DOHH2 (cell line): ENCODE results near the gene LRPPRC.

Experiments
- H3F3A ChIP-seq: fragments of 200-600 bp; sonication (generic), shearing (Covaris generic); 2 replicates; pipeline ENCODE4 v1.6.0; 2016; ENCODE audit warnings: antibody characterized with exemption, mild to moderate bottlenecking; ENCODE audit not compliant: control insufficient read depth, insufficient read depth
- H3K27ac ChIP-seq: fragments of 200-600 bp; sonication (generic); 2 replicates; pipeline ENCODE4 v1.5.1; 2014; ENCODE audit warnings: low read depth, mild to moderate bottlenecking, low read length, moderate library complexity
- H3K27me3 ChIP-seq: fragments of 200-600 bp; sonication (generic); 2 replicates; pipeline ENCODE4 v1.6.1; 2014; ENCODE audit warnings: mild to moderate bottlenecking, low read length, mixed read lengths; ENCODE audit not compliant: control insufficient read depth
- H3K36me3 ChIP-seq: fragments of 200-600 bp; sonication (generic); 2 replicates; pipeline ENCODE4 v1.6.1; 2014; ENCODE audit warnings: mild to moderate bottlenecking, low read length, moderate library complexity, mixed read lengths; ENCODE audit not compliant: control insufficient read depth
- H3K4me1 ChIP-seq: fragments of 200-600 bp; sonication (generic); 2 replicates; pipeline ENCODE4 v1.6.1; 2014; ENCODE audit warnings: mild to moderate bottlenecking, low read length, mixed read lengths; ENCODE audit not compliant: control insufficient read depth
- H3K4me2 ChIP-seq: fragments of 200-600 bp; sonication (generic); 2 replicates; pipeline ENCODE4 v1.6.0; 2014; ENCODE audit warnings: mild to moderate bottlenecking, low read length, moderate library complexity
- H3K4me3 ChIP-seq: fragments of 200-600 bp; sonication (generic); 2 replicates; pipeline ENCODE4 v1.5.1; 2014; ENCODE audit warnings: mild to moderate bottlenecking, low read length, mixed read lengths
- H3K79me2 ChIP-seq: fragments of 200-600 bp; sonication (generic); 2 replicates; pipeline ENCODE4 v1.6.1; 2014; ENCODE audit warnings: mild to moderate bottlenecking, low read length, mixed read lengths; ENCODE audit not compliant: control insufficient read depth
- H3K9me2 ChIP-seq: fragments of 200-600 bp; sonication (generic); replicated peaks from 2 replicates; pipeline ENCODE4 v1.6.1; 2014; ENCODE audit warnings: mild to moderate bottlenecking, low read length, mixed read lengths; ENCODE audit not compliant: control insufficient read depth
- H3K9me3 ChIP-seq: fragments of 200-600 bp; sonication (generic); 2 replicates; pipeline ENCODE4 v1.6.1; 2014; ENCODE audit warnings: antibody characterized with exemption, low read length, mixed read lengths; ENCODE audit not compliant: control insufficient read depth, insufficient read depth
- H4K20me1 ChIP-seq: fragments of 200-600 bp; sonication (generic); 2 replicates; pipeline ENCODE4 v1.6.0; 2014; ENCODE audit warnings: low read depth, mild to moderate bottlenecking, antibody characterized with exemption, low read length, moderate library complexity; ENCODE audit not compliant: control insufficient read depth, insufficient read depth
- CTCF ChIP-seq: fragments of 200-600 bp; sonication (generic); IDR thresholded peaks from one replicate; pipeline ENCODE4 v1.5.1; 2014; ENCODE audit warnings: antibody characterized with exemption, mild to moderate bottlenecking, low read depth, low read length; ENCODE audit not compliant: poor library complexity, severe bottlenecking
- EZH2phosphoT487 ChIP-seq: fragments of 200-600 bp; sonication (generic); IDR thresholded peaks from 2 replicates; pipeline ENCODE4 v1.6.1; 2017; ENCODE audit warnings: borderline replicate concordance, mild to moderate bottlenecking, antibody characterized with exemption, low read length, moderate library complexity, mixed read lengths

LRPPRC gene

GRCh38 chr2:43995733-43996533 is at the start of gene LRPPRC:
TSS of gene LRPPRC (minus strand) at chr2:43995989. CDS start at chr2:43995947, 42 bp downstream.
- Histone ChIP-seq H3K79me2 (peaks cover 54% of the 10 kb centered on the region), H4K20me1 (peaks cover 34% of the 10 kb centered on the region), H3K27ac (peak within 1 kb of the TSS; percentile 60), H3K4me1 (peaks cover 35% of the 10 kb centered on the region), H3K4me3 (peak within 1 kb of the TSS; percentile 81), H3K4me2 (peak within 1 kb of the TSS; percentile 82), H3F3A (no peaks in the 10 kb centered on the region), H3K9me3 (no peaks in the 10 kb centered on the region), H3K27me3 (no peaks in the 10 kb centered on the region), H3K9me2 (no peaks in the 10 kb centered on the region), H3K36me3 (peaks cover 48% of the 10 kb centered on the region)
- TF ChIP-seq EZH2phosphoT487 (no peak), CTCF (no peak)

GRCh38 chr2:44045061-44045460 is 49.3 kb upstream of the LRPPRC start:
- Histone ChIP-seq H3K79me2 (no peaks in the 10 kb centered on the region), H3K27ac (no peak overlapping the region), H3K9me2 (no peaks in the 10 kb centered on the region), H3K9me3 (no peaks in the 10 kb centered on the region), H3K27me3 (no peaks in the 10 kb centered on the region; the same call in 1 of the 2 replicates), H3K36me3 (no peaks in the 10 kb centered on the region), H3K4me1 (peaks cover 4% of the 10 kb centered on the region), H4K20me1 (no peaks in the 10 kb centered on the region), H3K4me2 (no peak overlapping the region), H3K4me3 (no peak overlapping the region), H3F3A (no peaks in the 10 kb centered on the region)
- TF ChIP-seq EZH2phosphoT487 (no peak), CTCF (no peak)

- H3K4me2 ChIP-seq: peak overlapping the region; percentile 25; the same call in 1 of the 2 replicates
- H3K4me3 ChIP-seq: no peak overlapping the region
- no peaks in the 10 kb centered on the region for H3K79me2 ChIP-seq
- H3K4me1 ChIP-seq: peaks cover 4% of the 10 kb centered on the region
- H3F3A ChIP-seq: no peaks in the 10 kb centered on the region
- no peaks in the 10 kb centered on the region; the same call in 1 of the 2 replicates for H3K27me3 ChIP-seq
- no peaks in the 10 kb centered on the region for H3K36me3 ChIP-seq
- H4K20me1 ChIP-seq: no peaks in the 10 kb centered on the region
- H3K9me2 ChIP-seq: no peaks in the 10 kb centered on the region
- no peak for TF ChIP-seq EZH2phosphoT487
- TF ChIP-seq CTCF: peak; percentile 75
- no peaks in the 10 kb centered on the region for H3K9me3 ChIP-seq
- H3K27ac ChIP-seq: no peak overlapping the region
Observed at GRCh38 chr2:44044281-44044720, 48.5 kb upstream of the LRPPRC start.
